Transverse colon (tissue), 4 donors: ENCODE data around the gene THSD7A. TPM values are rescaled to one million over a fixed set of nuclear protein-coding genes. Genes with fewer than 3 reads are reported as not detected.

Experiments
- DNase-seq: peaks from one replicate; pipeline ENCODE4 v3.0.0-alpha.2; 2019
- H3K27ac ChIP-seq, 4 donors: fragments of 200-600 bp; sonication (generic); 2 replicates each; pipeline ENCODE4 v1.5.1; 2016 to 2018; ENCODE audit warnings: inconsistent platforms in 4 of 4
- H3K27me3 ChIP-seq: fragments of 200-600 bp; sonication (generic); 2 replicates; pipeline ENCODE4 v1.5.1; 2017; ENCODE audit warnings: inconsistent platforms
- H3K36me3 ChIP-seq, 4 donors: fragments of 200-600 bp; sonication (generic); 2 replicates each; pipeline ENCODE4 v1.5.1; 2017 to 2019; ENCODE audit warnings: inconsistent platforms in 4 of 4
- H3K4me1 ChIP-seq, 4 donors: fragments of 200-600 bp; sonication (generic); 2 replicates each; pipeline ENCODE4 v1.5.1; 2017 to 2020; ENCODE audit warnings: inconsistent platforms in 4 of 4
- H3K4me3 ChIP-seq, 4 donors: fragments of 200-600 bp; sonication (generic); 1 replicate in 1 of 4; 2 replicates in 3 of 4; pipeline versions ENCODE4 v1.5.1 to v1.6.1; 2017 to 2019; ENCODE audit warnings: inconsistent platforms in 4 of 4
- H3K9me3 ChIP-seq, 2 donors: fragments of 200-600 bp; sonication (generic); 2 replicates each; pipeline ENCODE4 v1.5.1; 2017 to 2019; ENCODE audit warnings: inconsistent platforms in 2 of 2
- CTCF ChIP-seq, 5 experiments: fragments of 200-600 bp in 3 of 5; fragments of 450-650 bp in 2 of 5; sonication (generic) in 3 of 5; IDR thresholded peaks; 1 replicate in 2 of 5; 2 replicates in 3 of 5; pipeline ENCODE4 v1.5.1; 2016 to 2017; ENCODE audit warnings: antibody characterized with exemption in 5 of 5, inconsistent platforms in 3 of 5, mild to moderate bottlenecking in 2 of 5, moderate library complexity in 1 of 5
- EP300 ChIP-seq: sonication (generic); formaldehyde crosslinking; IDR thresholded peaks from one replicate; pipeline ENCODE4 v1.6.1; 2017; ENCODE audit warnings: antibody characterized with exemption, low read depth
- POLR2A ChIP-seq: fragments of 450-650 bp; IDR thresholded peaks from one replicate; pipeline ENCODE4 v1.6.1; 2016; ENCODE audit warnings: antibody characterized with exemption, mild to moderate bottlenecking, moderate library complexity
- POLR2AphosphoS5 ChIP-seq, 3 donors: sonication (generic); formaldehyde crosslinking; IDR thresholded peaks; one replicate each; pipeline ENCODE4 v1.6.1; 2016; ENCODE audit warnings: antibody characterized with exemption in 3 of 3
- WGBS, 2 donors: methylation state at CpG; one replicate each; pipeline ENCODE4 v1.1.5; 2018; ENCODE audit warnings: low coverage in 1 of 2; 5-methylcytosine and 5-hydroxymethylcytosine counted together
- in situ Hi-C, 4 donors: fragments of 200-750 bp; cut with MboI; loops; one replicate each; pipeline versions ENCODE4 v1.15.0 to v1.15.1; 2017; ENCODE audit warnings: low sequenced_read_pairs in 3 of 4, low pct_ligation_motif_present in 1 of 4, low pct_unique_long_range_greater_than_20kb in 1 of 4
- intact Hi-C: fragments of 100-400 bp; cut with DNase I; formaldehyde crosslinking; loops from one replicate; pipeline ENCODE4 v1.15.1; 2023; ENCODE audit warnings: low total_unique reads
- total RNA-seq, 4 donors: library from RNA; depleted of rRNA; stranded (reverse); fragments of >200 nt; gene quantifications; one replicate each; pipeline ENCODE4 v1.1.0, GENCODE V29; 2016

The THSD7A gene, protein sequence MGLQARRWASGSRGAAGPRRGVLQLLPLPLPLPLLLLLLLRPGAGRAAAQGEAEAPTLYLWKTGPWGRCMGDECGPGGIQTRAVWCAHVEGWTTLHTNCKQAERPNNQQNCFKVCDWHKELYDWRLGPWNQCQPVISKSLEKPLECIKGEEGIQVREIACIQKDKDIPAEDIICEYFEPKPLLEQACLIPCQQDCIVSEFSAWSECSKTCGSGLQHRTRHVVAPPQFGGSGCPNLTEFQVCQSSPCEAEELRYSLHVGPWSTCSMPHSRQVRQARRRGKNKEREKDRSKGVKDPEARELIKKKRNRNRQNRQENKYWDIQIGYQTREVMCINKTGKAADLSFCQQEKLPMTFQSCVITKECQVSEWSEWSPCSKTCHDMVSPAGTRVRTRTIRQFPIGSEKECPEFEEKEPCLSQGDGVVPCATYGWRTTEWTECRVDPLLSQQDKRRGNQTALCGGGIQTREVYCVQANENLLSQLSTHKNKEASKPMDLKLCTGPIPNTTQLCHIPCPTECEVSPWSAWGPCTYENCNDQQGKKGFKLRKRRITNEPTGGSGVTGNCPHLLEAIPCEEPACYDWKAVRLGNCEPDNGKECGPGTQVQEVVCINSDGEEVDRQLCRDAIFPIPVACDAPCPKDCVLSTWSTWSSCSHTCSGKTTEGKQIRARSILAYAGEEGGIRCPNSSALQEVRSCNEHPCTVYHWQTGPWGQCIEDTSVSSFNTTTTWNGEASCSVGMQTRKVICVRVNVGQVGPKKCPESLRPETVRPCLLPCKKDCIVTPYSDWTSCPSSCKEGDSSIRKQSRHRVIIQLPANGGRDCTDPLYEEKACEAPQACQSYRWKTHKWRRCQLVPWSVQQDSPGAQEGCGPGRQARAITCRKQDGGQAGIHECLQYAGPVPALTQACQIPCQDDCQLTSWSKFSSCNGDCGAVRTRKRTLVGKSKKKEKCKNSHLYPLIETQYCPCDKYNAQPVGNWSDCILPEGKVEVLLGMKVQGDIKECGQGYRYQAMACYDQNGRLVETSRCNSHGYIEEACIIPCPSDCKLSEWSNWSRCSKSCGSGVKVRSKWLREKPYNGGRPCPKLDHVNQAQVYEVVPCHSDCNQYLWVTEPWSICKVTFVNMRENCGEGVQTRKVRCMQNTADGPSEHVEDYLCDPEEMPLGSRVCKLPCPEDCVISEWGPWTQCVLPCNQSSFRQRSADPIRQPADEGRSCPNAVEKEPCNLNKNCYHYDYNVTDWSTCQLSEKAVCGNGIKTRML (N-terminal part only)
- 10 to 100 TPM in 1 of 4 donors, 1 to 10 TPM in 3; 1.9 to 18.9 (median 2.0) TPM for total RNA-seq

GRCh38 chr7:11831736-11832495, at the start of gene THSD7A:
TSS of gene THSD7A (minus strand) at chr7:11832198. CDS start at chr7:11831946, 252 bp downstream.
- Histone ChIP-seq H3K4me1 (peaks cover 0 to 17% (median 7%) of the 10 kb centered on the region in 4 donors), H3K4me3 (peak within 1 kb of the TSS; percentile 48 to 75 (median 52)), H3K27me3 (peaks cover 17% of the 10 kb centered on the region), H3K9me3 (no peaks in the 10 kb centered on the region), H3K36me3 (no peaks in the 10 kb centered on the region), H3K27ac (peak within 1 kb of the TSS; percentile 40 to 69 (median 65))
- TF ChIP-seq CTCF (IDR thresholded peaks at IDR 0.05) (peak in 2 of 5 experiments; percentile 10 to 17), EP300 (no peak)
- 9 to 20% methylated on average over 1 to 45 of the region's 62 CpGs for WGBS, 2 donors
- peak; percentile 20 for DNase-seq
- intact Hi-C loops = no loop called here
- in situ Hi-C loops = loop anchor here in 3 of 4 donors (25.0 kb wide), 2 partner anchors 420 to 480 kb away; no protein-coding TSS in a partner anchor

- intact Hi-C loops = no loop called here
- H3K4me1 ChIP-seq = no peaks in the 10 kb centered on the region
- peaks cover 0 to 6% of the 10 kb centered on the region in 2 donors for H3K9me3 ChIP-seq
- no peaks in the 10 kb centered on the region for H3K27me3 ChIP-seq
- WGBS, 2 donors = 73 to 89% methylated on average over 5 of the region's 5 CpGs
- H3K27ac ChIP-seq = no peak overlapping the region
- no peak for DNase-seq
- TF ChIP-seq POLR2A (no peak), POLR2AphosphoS5 (IDR thresholded peaks at IDR 0.05) (no peak), EP300 (no peak), CTCF (IDR thresholded peaks at IDR 0.05) (no peak)
- H3K36me3 ChIP-seq = no peaks in the 10 kb centered on the region
- in situ Hi-C loops = no loop called here
- no peak overlapping the region for H3K4me3 ChIP-seq
Observed at GRCh38 chr7:11881680-11882079, 49.7 kb upstream of the THSD7A start.

DNA sequence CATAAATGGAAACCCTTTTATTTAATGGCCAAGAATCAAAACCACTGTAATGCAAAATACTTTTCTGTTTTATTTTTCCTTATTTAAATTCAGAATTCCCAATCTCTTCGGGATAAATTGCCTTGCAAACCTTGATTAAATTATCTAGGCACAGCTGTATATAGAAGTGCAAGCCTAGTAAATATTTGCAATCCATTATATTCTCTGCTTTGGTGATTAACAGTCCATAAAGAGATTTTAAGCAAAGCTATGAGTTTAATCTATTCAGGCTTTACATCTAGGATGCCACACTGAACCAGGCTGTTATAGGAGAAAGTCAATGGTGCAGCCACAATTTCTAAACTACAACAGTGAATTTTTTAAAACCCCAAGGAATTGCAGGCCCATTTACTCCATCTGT, 43.6 kb upstream of the THSD7A start:
- Histone ChIP-seq H3K4me1 (no peaks in the 10 kb centered on the region), H3K9me3 (peaks cover 0 to 6% of the 10 kb centered on the region in 2 donors), H3K36me3 (no peaks in the 10 kb centered on the region), H3K4me3 (no peak overlapping the region), H3K27me3 (no peaks in the 10 kb centered on the region), H3K27ac (no peak overlapping the region)
- 38 to 39% methylated on average over 1 of the region's 1 CpG for WGBS, 2 donors
- intact Hi-C loops = no loop called here
- in situ Hi-C loops = no loop called here
- TF ChIP-seq CTCF (IDR thresholded peaks at IDR 0.05) = no peak
- TF ChIP-seq EP300 = no peak
- no peak for TF ChIP-seq POLR2AphosphoS5 (IDR thresholded peaks at IDR 0.05)
- no peak for TF ChIP-seq POLR2A
- DNase-seq = no peak
